ENCODE measurements around the gene FLAD1. TPM values are rescaled to one million over a fixed set of nuclear protein-coding genes. Genes with fewer than 3 reads are reported as not detected.

Gene FLAD1
- total RNA-seq, 1 experiment from 2014 or later: 58.4 TPM

DNA sequence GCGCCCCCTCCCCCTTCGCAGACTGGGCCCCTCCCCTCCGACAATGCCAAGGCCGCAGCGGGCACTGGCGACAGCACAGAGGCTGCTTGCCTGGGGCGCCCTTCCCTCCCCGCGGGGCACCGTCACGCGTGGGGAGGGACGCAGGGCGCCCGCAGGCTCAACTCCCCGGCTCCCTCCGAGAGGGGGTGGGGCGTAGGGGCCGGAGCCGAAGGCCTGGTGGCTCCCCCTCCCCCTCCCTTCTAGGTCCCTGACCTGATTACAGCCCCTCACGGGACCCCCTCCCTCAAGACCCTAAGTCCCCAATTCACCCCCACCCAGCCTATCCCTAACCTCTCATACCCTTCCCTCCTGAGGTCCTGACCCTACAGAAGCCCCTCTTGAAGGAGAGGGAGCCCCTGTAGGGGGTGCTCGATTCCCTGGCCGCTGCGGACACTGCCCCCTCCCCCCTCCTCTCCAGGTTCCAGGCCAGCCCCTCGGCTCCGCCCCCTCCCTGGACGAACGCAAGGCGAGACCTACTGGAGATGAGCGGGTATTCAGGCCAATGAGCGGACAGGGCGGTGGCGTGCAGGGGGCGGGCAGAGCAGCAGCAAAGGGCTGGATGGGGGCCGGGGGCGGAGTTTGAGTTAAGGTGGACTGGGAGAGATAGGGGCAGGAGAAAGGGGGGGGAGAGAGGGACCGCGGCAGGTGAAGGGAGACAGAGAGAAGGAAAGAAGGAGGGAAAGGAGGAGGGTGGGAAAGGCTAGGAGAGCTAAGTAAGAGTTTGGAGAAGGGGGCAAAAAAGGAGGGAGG is 18.7 kb downstream of the FLAD1 start:
- peaks cover 43% of the 10 kb centered on the region for H3K79me2 ChIP-seq (ENCODE audit: insufficient read depth, low read length)
- no peaks in the 10 kb centered on the region for H3K9me3 ChIP-seq (ENCODE audit: control insufficient read depth in 1 of 2, insufficient read depth in 1 of 2, low read depth in 1 of 2, low read length in 2 of 2)
- H3K9ac ChIP-seq (ENCODE audit: low read length): peak overlapping the region; percentile 91
- H2AFZ ChIP-seq (ENCODE audit: low read depth, low read length, poor library complexity, severe bottlenecking): no peak overlapping the region
- no peaks in the 10 kb centered on the region for H4K20me1 ChIP-seq (ENCODE audit: insufficient read depth)
- no peaks in the 10 kb centered on the region; a peak in 1 of 4 replicates for H3K36me3 ChIP-seq (ENCODE audit: control insufficient read depth in 1 of 2, insufficient read depth in 2 of 2, low read length in 2 of 2)
- peaks cover 22 to 66% of the 10 kb centered on the region in 2 experiments for H3K4me1 ChIP-seq (ENCODE audit: control insufficient read depth in 1 of 2, insufficient read depth in 2 of 2, low read length in 2 of 2)
- no TSS peak for BruUV-seq (replicated peaks)
- H3K27me3 ChIP-seq (ENCODE audit: insufficient read depth, low read length): no peaks in the 10 kb centered on the region
- H3K9me2 ChIP-seq (ENCODE audit: insufficient read depth): no peaks in the 10 kb centered on the region
- H3K4me2 ChIP-seq (ENCODE audit: low read length): peak overlapping the region; percentile 96
- ChIA-PET CTCF (interaction anchor here (0.6 to 1.8 kb wide), 8 partner anchors 14 to 516 kb away, joined by 3 to 7 read pairs (median 3); partner anchors contain the start of genes ADAM15 and SHC1), RAD21 (ENCODE audit: low non-redundant PET in 1 of 2, low total read pairs in 2 of 2, uncharacterized antibody in 2 of 2, unreplicated experiment in 2 of 2) (interaction anchor here (0.6 to 0.7 kb wide), 2 partner anchors 68 to 271 kb away, joined by 4 to 7 read pairs; partner anchors contain the start of gene CLK2 (in 1 of the 2)), POLR2A (interaction anchor here (0.6 to 1.4 kb wide), 8 partner anchors 10 to 339 kb away, joined by 3 to 7 read pairs (median 3); no protein-coding TSS in a partner anchor)
- intact Hi-C loops (cut with micrococcal nuclease): loop anchor here (1.0 to 5.0 kb wide), 3 partner anchors 15 to 50 kb away; partner anchors contain the start of genes ADAM15 and CKS1B
- H3K27ac ChIP-seq (ENCODE audit: low read depth, low read length): peak overlapping the region; percentile 99
- H3K4me3 ChIP-seq (replicated peaks in 1 of 2; ENCODE audit: low read depth in 1 of 2, low read length in 2 of 2): peak overlapping the region; percentile 85 to 98
- TF ChIP-seq CBX3 (IDR thresholded peaks at IDR 0.05; ENCODE audit: low read depth) (no peak), CEBPB (IDR thresholded peaks at IDR 0.05; ENCODE audit: low read depth) (no peak), ZNF274 (IDR thresholded peaks at IDR 0.05; ENCODE audit: low read depth, low read length) (no peak), TCF7L2 (IDR thresholded peaks at IDR 0.05; ENCODE audit: borderline replicate concordance, extremely low read depth, insufficient read depth, insufficient read length) (peak; percentile 52), POLR2A (IDR thresholded peaks at IDR 0.05; ENCODE audit: borderline replicate concordance, extremely low read depth, insufficient read depth, insufficient read length) (no peak), EZH2phosphoT487 (IDR thresholded peaks at IDR 0.05; ENCODE audit: borderline replicate concordance) (no peak)
- TF ChIP-seq, protein P1, sequence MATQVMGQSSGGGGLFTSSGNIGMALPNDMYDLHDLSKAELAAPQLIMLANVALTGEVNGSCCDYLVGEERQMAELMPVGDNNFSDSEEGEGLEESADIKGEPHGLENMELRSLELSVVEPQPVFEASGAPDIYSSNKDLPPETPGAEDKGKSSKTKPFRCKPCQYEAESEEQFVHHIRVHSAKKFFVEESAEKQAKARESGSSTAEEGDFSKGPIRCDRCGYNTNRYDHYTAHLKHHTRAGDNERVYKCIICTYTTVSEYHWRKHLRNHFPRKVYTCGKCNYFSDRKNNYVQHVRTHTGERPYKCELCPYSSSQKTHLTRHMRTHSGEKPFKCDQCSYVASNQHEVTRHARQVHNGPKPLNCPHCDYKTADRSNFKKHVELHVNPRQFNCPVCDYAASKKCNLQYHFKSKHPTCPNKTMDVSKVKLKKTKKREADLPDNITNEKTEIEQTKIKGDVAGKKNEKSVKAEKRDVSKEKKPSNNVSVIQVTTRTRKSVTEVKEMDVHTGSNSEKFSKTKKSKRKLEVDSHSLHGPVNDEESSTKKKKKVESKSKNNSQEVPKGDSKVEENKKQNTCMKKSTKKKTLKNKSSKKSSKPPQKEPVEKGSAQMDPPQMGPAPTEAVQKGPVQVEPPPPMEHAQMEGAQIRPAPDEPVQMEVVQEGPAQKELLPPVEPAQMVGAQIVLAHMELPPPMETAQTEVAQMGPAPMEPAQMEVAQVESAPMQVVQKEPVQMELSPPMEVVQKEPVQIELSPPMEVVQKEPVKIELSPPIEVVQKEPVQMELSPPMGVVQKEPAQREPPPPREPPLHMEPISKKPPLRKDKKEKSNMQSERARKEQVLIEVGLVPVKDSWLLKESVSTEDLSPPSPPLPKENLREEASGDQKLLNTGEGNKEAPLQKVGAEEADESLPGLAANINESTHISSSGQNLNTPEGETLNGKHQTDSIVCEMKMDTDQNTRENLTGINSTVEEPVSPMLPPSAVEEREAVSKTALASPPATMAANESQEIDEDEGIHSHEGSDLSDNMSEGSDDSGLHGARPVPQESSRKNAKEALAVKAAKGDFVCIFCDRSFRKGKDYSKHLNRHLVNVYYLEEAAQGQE (IDR thresholded peaks at IDR 0.05; ENCODE audit: low read depth): no peak
- TF ChIP-seq, protein P2, sequence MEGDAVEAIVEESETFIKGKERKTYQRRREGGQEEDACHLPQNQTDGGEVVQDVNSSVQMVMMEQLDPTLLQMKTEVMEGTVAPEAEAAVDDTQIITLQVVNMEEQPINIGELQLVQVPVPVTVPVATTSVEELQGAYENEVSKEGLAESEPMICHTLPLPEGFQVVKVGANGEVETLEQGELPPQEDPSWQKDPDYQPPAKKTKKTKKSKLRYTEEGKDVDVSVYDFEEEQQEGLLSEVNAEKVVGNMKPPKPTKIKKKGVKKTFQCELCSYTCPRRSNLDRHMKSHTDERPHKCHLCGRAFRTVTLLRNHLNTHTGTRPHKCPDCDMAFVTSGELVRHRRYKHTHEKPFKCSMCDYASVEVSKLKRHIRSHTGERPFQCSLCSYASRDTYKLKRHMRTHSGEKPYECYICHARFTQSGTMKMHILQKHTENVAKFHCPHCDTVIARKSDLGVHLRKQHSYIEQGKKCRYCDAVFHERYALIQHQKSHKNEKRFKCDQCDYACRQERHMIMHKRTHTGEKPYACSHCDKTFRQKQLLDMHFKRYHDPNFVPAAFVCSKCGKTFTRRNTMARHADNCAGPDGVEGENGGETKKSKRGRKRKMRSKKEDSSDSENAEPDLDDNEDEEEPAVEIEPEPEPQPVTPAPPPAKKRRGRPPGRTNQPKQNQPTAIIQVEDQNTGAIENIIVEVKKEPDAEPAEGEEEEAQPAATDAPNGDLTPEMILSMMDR (IDR thresholded peaks at IDR 0.05 in 2 of 3, conservative IDR thresholded peaks at IDR 0.05 in 1 of 3; ENCODE audit: borderline replicate concordance in 1 of 3, insufficient read depth in 1 of 3, low read depth in 2 of 3, low read length in 2 of 3): peak in 2 of 3 experiments; percentile 52; a peak in 4 of 6 replicates
- ATAC-seq (peak; percentile 72), DNase-seq (ENCODE audit: low read depth, low spot score) (peak; percentile 99)

Measured in HCT116 (cell line).